T-cell (primary cell): ENCODE measurements around the gene TUSC2. TPM values are rescaled to one million over a fixed set of nuclear protein-coding genes. Genes with fewer than 3 reads are reported as not detected.

ENCODE experiments used
- ATAC-seq, 4 experiments: fragments of 200-7000 bp in 3 of 4; fragments of 150-1000 bp in 1 of 4; cut with Tn5 transposase; replicated peaks in 1 of 4; 1 replicate in 3 of 4; 2 replicates in 1 of 4; pipeline ENCODE4 v1.10.0; 2021; ENCODE audit warnings: moderate library complexity in 3 of 4, mild to moderate bottlenecking in 2 of 4, moderate number of reproducible peaks in 1 of 4
- CTCF ChIA-PET, 2 donors: fragments of 300-600 bp; sonication (Branson Sonifier 250); formaldehyde crosslinking; loops; one replicate each; lab custom pipeline; 2022; ENCODE audit warnings: antibody characterized with exemption in 2 of 2; lab: Charles Lee
- POLR2A ChIA-PET, 2 donors: fragments of 300-600 bp; sonication (Branson Sonifier 250); formaldehyde crosslinking; loops; one replicate each; lab custom pipeline; 2022; ENCODE audit warnings: antibody characterized with exemption in 2 of 2; lab: Charles Lee
- DNase-seq, 35 experiments: peaks; one replicate each; pipeline versions ENCODE4 v3.0.0 to v3.0.0-alpha.2; 2013 to 2023
- H3K27ac ChIP-seq: one replicate; pipeline ENCODE4 v1.5.1; 2013; ENCODE audit warnings: low read length
- H3K27me3 ChIP-seq, 2 experiments: replicated peaks in 1 of 2; 1 replicate in 1 of 2; 2 replicates in 1 of 2; pipeline versions ENCODE4 v1.6.1 to v1.7.0; 2013; ENCODE audit warnings: low read length in 1 of 2, mixed read lengths in 1 of 2; ENCODE audit not compliant: control insufficient read depth in 2 of 2, insufficient read depth in 2 of 2; ENCODE audit errors: extremely low read depth in 1 of 2
- H3K36me3 ChIP-seq, 2 donors: 1 replicate in 1 of 2; 2 replicates in 1 of 2; pipeline versions ENCODE4 v1.6.1 to v1.7.0; 2013; ENCODE audit warnings: low read length in 1 of 2; ENCODE audit not compliant: control insufficient read depth in 2 of 2, insufficient read depth in 1 of 2; ENCODE audit errors: extremely low read depth in 1 of 2
- H3K4me1 ChIP-seq, 2 experiments: 1 replicate in 1 of 2; 2 replicates in 1 of 2; pipeline versions ENCODE4 v1.6.1 to v1.7.0; 2013; ENCODE audit warnings: low read length in 2 of 2, mixed read lengths in 1 of 2; ENCODE audit not compliant: insufficient read depth in 2 of 2, control insufficient read depth in 1 of 2; ENCODE audit errors: extremely low read depth in 1 of 2
- H3K4me3 ChIP-seq, 2 donors: 1 replicate in 1 of 2; 2 replicates in 1 of 2; pipeline versions ENCODE4 v1.5.1 to v1.7.0; 2013; ENCODE audit warnings: mild to moderate bottlenecking in 2 of 2, low read length in 1 of 2, moderate library complexity in 1 of 2; ENCODE audit not compliant: control insufficient read depth in 1 of 2; ENCODE audit errors: extremely low read depth in 1 of 2
- H3K9me3 ChIP-seq: 2 replicates; pipeline ENCODE4 v1.7.0; 2013
- H3K27ac Mint-ChIP-seq, 2 donors: one replicate each; pipeline ENCODE4 v1.8.0; 2020 to 2021; ENCODE audit warnings: mild to moderate bottlenecking in 2 of 2, mixed read lengths in 2 of 2
- H3K27me3 Mint-ChIP-seq, 2 donors: one replicate each; pipeline ENCODE4 v1.8.0; 2021 to 2022; ENCODE audit warnings: mixed read lengths in 2 of 2
- H3K36me3 Mint-ChIP-seq: one replicate; pipeline ENCODE4 v1.8.0; 2021; ENCODE audit warnings: mixed read lengths
- H3K4me1 Mint-ChIP-seq, 3 donors: one replicate each; pipeline ENCODE4 v1.8.0; 2020 to 2022; ENCODE audit warnings: mixed read lengths in 3 of 3, mild to moderate bottlenecking in 1 of 3
- H3K4me3 Mint-ChIP-seq, 3 donors: one replicate each; pipeline ENCODE4 v1.8.0; 2020 to 2022; ENCODE audit warnings: mild to moderate bottlenecking in 3 of 3, mixed read lengths in 3 of 3, moderate library complexity in 3 of 3
- H3K9me3 Mint-ChIP-seq, 3 donors: one replicate each; pipeline ENCODE4 v1.8.0; 2020 to 2022; ENCODE audit warnings: mixed read lengths in 3 of 3
- WGBS: methylation state at CpG from one replicate; pipeline ENCODE4 v1.1.5; 2013; ENCODE audit warnings: missing lambda C conversion rate; ENCODE audit not compliant: insufficient coverage; 5-methylcytosine and 5-hydroxymethylcytosine counted together
- total RNA-seq, 35 experiments: library from RNA in 6 of 35; stranded (reverse) in 6 of 35; fragments of 120-200 nt in 1 of 35; gene quantifications; one replicate each; pipeline versions ENCODE4 v1.2.1 to v1.2.4 and lab custom pipeline; 2013 to 2026

Gene TUSC2
- total RNA-seq (10 to 100 TPM; 14.9 to 33.1 (median 26.8) TPM), total RNA-seq (lab: John Stamatoyannopoulos, UW) (14.6 to 45.6 (median 23.8) reads per million in 29 experiments)
- total RNA-seq (2013), result 19.8 TPM

GRCh38 chr3:50327943-50328691, at the start of gene TUSC2:
Gene TUSC2 (minus strand): TSS chr3:50328223. CDS start chr3:50328099, 124 bp downstream.
- Mint-ChIP-seq H3K36me3 (peaks cover 19% of the 10 kb centered on the region), H3K27me3 (no peaks in the 10 kb centered on the region), H3K27ac (peak within 1 kb of the TSS; percentile 85 to 87), H3K9me3 (no peaks in the 10 kb centered on the region), H3K4me3 (peak within 1 kb of the TSS; percentile 86 to 92 (median 89)), H3K4me1 (peaks cover 15 to 36% (median 25%) of the 10 kb centered on the region in 3 donors)
- Histone ChIP-seq H3K4me3 (peak within 1 kb of the TSS; percentile 77 to 90), H3K27ac (peak within 1 kb of the TSS; percentile 69), H3K36me3 (peaks cover 14 to 40% of the 10 kb centered on the region in 2 donors), H3K9me3 (no peaks in the 10 kb centered on the region), H3K4me1 (peaks cover 6 to 44% of the 10 kb centered on the region in 2 experiments), H3K27me3 (no peaks in the 10 kb centered on the region)
- DNase-seq (peak; percentile 86 to 98 (median 94)), ATAC-seq (peak; percentile 93 to 96 (median 95))
- CTCF ChIA-PET, result interaction anchor here (0.5 to 1.7 kb wide), 6 partner anchors 9 to 100 kb away, joined by 3 to 11 read pairs (median 3); no protein-coding TSS in a partner anchor
- POLR2A ChIA-PET, result interaction anchor here (0.6 to 2.5 kb wide), 5 partner anchors 9 to 103 kb away, joined by 3 to 11 read pairs (median 4); partner anchors contain the start of genes CYB561D2 (in 1 of the 2) and NPRL2 (in 1 of the 2)
- 3% methylated on average over 54 of the region's 55 CpGs for WGBS

- Mint-ChIP-seq H3K4me1 (peaks cover 4 to 21% (median 8%) of the 10 kb centered on the region in 3 donors), H3K36me3 (no peaks in the 10 kb centered on the region), H3K27me3 (no peaks in the 10 kb centered on the region), H3K9me3 (no peaks in the 10 kb centered on the region), H3K27ac (no peak overlapping the region), H3K4me3 (no peak overlapping the region)
- H3K9me3 ChIP-seq, result no peaks in the 10 kb centered on the region
- H3K36me3 ChIP-seq, result no peaks in the 10 kb centered on the region
- POLR2A ChIA-PET, result no interaction called here
- no peak overlapping the region for H3K27ac ChIP-seq
- WGBS, result 77% methylated on average over 3 of the region's 7 CpGs
- peaks cover 3 to 10% of the 10 kb centered on the region in 2 experiments for H3K4me1 ChIP-seq
- H3K27me3 ChIP-seq, result peaks cover 0 to 3% of the 10 kb centered on the region in 2 experiments
- ATAC-seq, result no peak
- H3K4me3 ChIP-seq, result no peak overlapping the region
- no peak for DNase-seq
- CTCF ChIA-PET, result no interaction called here
Observed at GRCh38 chr3:50375258-50375931, 47.4 kb upstream of the TUSC2 start.

- WGBS, result 73% methylated on average over 17 of the region's 22 CpGs
- Mint-ChIP-seq H3K9me3 (no peaks in the 10 kb centered on the region), H3K27ac (no peak overlapping the region), H3K4me1 (peaks cover 4 to 21% (median 8%) of the 10 kb centered on the region in 3 donors), H3K36me3 (no peaks in the 10 kb centered on the region), H3K27me3 (no peaks in the 10 kb centered on the region), H3K4me3 (no peak overlapping the region)
- no peaks in the 10 kb centered on the region for H3K9me3 ChIP-seq
- ChIA-PET CTCF (no interaction called here), POLR2A (no interaction called here)
- no peak for DNase-seq
- H3K36me3 ChIP-seq, result no peaks in the 10 kb centered on the region
- peaks cover 0 to 3% of the 10 kb centered on the region in 2 experiments for H3K27me3 ChIP-seq
- ATAC-seq, result no peak
- no peak overlapping the region for H3K27ac ChIP-seq
- no peak overlapping the region for H3K4me3 ChIP-seq
- peaks cover 3 to 10% of the 10 kb centered on the region in 2 experiments for H3K4me1 ChIP-seq
Observed at GRCh38 chr3:50374363-50375257, 46.6 kb upstream of the TUSC2 start.

- peaks cover 3 to 10% of the 10 kb centered on the region in 2 experiments for H3K4me1 ChIP-seq
- no peak overlapping the region for H3K27ac Mint-ChIP-seq
- no peaks in the 10 kb centered on the region for H3K36me3 ChIP-seq
- H3K27me3 ChIP-seq, result peaks cover 0 to 3% of the 10 kb centered on the region in 2 experiments
- H3K27ac ChIP-seq, result no peak overlapping the region
- H3K27me3 Mint-ChIP-seq, result no peaks in the 10 kb centered on the region
- ATAC-seq, result no peak
- WGBS, result 79% methylated on average over 8 of the region's 12 CpGs
- no peaks in the 10 kb centered on the region for H3K9me3 Mint-ChIP-seq
- peaks cover 4 to 21% (median 12%) of the 10 kb centered on the region in 3 donors for H3K4me1 Mint-ChIP-seq
- no peak for DNase-seq
- no peak overlapping the region for H3K4me3 Mint-ChIP-seq
- no peaks in the 10 kb centered on the region for H3K9me3 ChIP-seq
- ChIA-PET POLR2A (no interaction called here), CTCF (no interaction called here)
- H3K36me3 Mint-ChIP-seq, result no peaks in the 10 kb centered on the region
- no peak overlapping the region for H3K4me3 ChIP-seq
Observed at GRCh38 chr3:50373146-50374051, 45.4 kb upstream of the TUSC2 start.

GRCh38 chr3:50372349-50372748, 44.3 kb upstream of the TUSC2 start:
- Mint-ChIP-seq H3K27me3 (no peaks in the 10 kb centered on the region), H3K4me3 (peak overlapping the region in 1 of 3 donors; percentile 52), H3K36me3 (no peaks in the 10 kb centered on the region), H3K9me3 (no peaks in the 10 kb centered on the region), H3K27ac (no peak overlapping the region), H3K4me1 (peaks cover 5 to 22% (median 18%) of the 10 kb centered on the region in 3 donors)
- no peaks in the 10 kb centered on the region for H3K9me3 ChIP-seq
- ATAC-seq (peak in 1 of 4 experiments; percentile 63), DNase-seq (peak in 6 of 35 experiments; percentile 20 to 28 (median 24))
- H3K4me3 ChIP-seq, result no peak overlapping the region
- ChIA-PET POLR2A (no interaction called here), CTCF (interaction anchor here in 1 of 2 donors (0.5 kb wide), 1 partner anchor 1501 kb away, joined by 3 read pairs; no protein-coding TSS in a partner anchor)
- H3K36me3 ChIP-seq, result peaks cover 0 to 3% of the 10 kb centered on the region in 2 donors
- H3K27me3 ChIP-seq, result peaks cover 0 to 3% of the 10 kb centered on the region in 2 experiments
- H3K27ac ChIP-seq, result no peak overlapping the region
- 84% methylated on average over 7 of the region's 8 CpGs for WGBS
- H3K4me1 ChIP-seq, result peaks cover 4 to 11% of the 10 kb centered on the region in 2 experiments
